Prostate gland (tissue), 2 donors: ENCODE measurements around the gene ARHGAP35. TPM values are rescaled to one million over a fixed set of nuclear protein-coding genes. Genes with fewer than 3 reads are reported as not detected.

Source experiments
- DNase-seq: peaks from one replicate; pipeline ENCODE4 v3.0.0-alpha.2; 2019; ENCODE audit warnings: low spot score
- H3K27ac ChIP-seq, 2 donors: fragments of 200-600 bp; sonication (generic); 2 replicates each; pipeline ENCODE4 v1.5.1; 2017 to 2019
- H3K27me3 ChIP-seq: fragments of 200-600 bp; sonication (generic); replicated peaks from 2 replicates; pipeline ENCODE4 v1.5.1; 2019; ENCODE audit not compliant: insufficient read depth
- H3K36me3 ChIP-seq, 2 donors: fragments of 200-600 bp; sonication (generic); 1 replicate in 1 of 2; 2 replicates in 1 of 2; pipeline versions ENCODE4 v1.5.1 to v1.8.1; 2017 to 2019
- H3K4me1 ChIP-seq: fragments of 200-600 bp; sonication (generic); replicated peaks from 2 replicates; pipeline ENCODE4 v1.5.1; 2019
- H3K4me3 ChIP-seq, 2 donors: fragments of 200-600 bp; sonication (generic); 2 replicates each; pipeline ENCODE4 v1.5.1; 2017 to 2019
- H3K9me3 ChIP-seq: fragments of 200-600 bp; sonication (generic); 2 replicates; pipeline ENCODE4 v1.5.1; 2017
- POLR2A ChIP-seq: fragments of 450-650 bp; IDR thresholded peaks from one replicate; pipeline ENCODE4 v1.6.1; 2016; ENCODE audit warnings: antibody characterized with exemption, mild to moderate bottlenecking
- POLR2AphosphoS5 ChIP-seq: sonication (generic); formaldehyde crosslinking; IDR thresholded peaks from one replicate; pipeline ENCODE4 v1.6.1; 2017; ENCODE audit warnings: antibody characterized with exemption
- WGBS: methylation state at CpG from one replicate; pipeline ENCODE4 v1.1.5; 2018; 5-methylcytosine and 5-hydroxymethylcytosine counted together
- intact Hi-C: fragments of 100-400 bp; cut with DNase I; formaldehyde crosslinking; loops from one replicate; pipeline ENCODE4 v1.14.2; 2022
- total RNA-seq, 2 donors: library from RNA; depleted of rRNA; stranded (reverse); fragments of >200 nt; gene quantifications; one replicate each; pipeline ENCODE4 v1.1.0, GENCODE V29; 2016
- TF ChIP-seq, protein P1 (sequence below), 4 experiments: fragments of 200-600 bp in 2 of 4; fragments of 450-650 bp in 2 of 4; sonication (generic) in 2 of 4; IDR thresholded peaks; 1 replicate in 3 of 4; 2 replicates in 1 of 4; pipeline ENCODE4 v1.5.1; 2016 to 2019; ENCODE audit warnings: antibody characterized with exemption in 4 of 4, mild to moderate bottlenecking in 2 of 4, moderate library complexity in 2 of 4

Gene ARHGAP35
- total RNA-seq, 2 donors from 2014 or later: 56.3 to 75.0 TPM

DNA sequence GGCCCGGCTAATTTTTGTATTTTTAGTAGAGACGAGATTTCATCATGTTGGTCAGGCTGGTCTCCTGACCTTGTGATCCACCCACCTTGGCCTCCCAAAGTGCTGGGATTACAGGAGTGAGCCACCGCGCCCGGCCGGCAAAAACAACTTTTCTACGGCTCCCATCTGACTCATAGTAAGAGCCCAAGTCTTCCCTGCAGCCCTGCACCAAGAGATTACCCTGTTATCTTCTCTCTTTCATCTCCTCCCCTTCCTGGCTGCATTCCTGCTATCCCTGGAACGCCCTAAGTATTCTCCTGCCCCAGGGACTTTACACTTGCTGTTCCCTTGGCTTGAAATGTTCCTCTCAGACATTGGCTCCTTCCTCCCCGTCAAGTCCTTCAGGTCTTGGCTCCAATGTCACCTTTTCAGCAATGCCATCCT lies 16.7 kb upstream of the ARHGAP35 start:
- 82% methylated on average over 9 of the region's 9 CpGs for WGBS
- no peak overlapping the region for H3K4me3 ChIP-seq
- H3K27me3 ChIP-seq: no peaks in the 10 kb centered on the region
- no peaks in the 10 kb centered on the region for H3K9me3 ChIP-seq
- TF ChIP-seq POLR2AphosphoS5 (no peak), POLR2A (no peak)
- TF ChIP-seq, protein P1, sequence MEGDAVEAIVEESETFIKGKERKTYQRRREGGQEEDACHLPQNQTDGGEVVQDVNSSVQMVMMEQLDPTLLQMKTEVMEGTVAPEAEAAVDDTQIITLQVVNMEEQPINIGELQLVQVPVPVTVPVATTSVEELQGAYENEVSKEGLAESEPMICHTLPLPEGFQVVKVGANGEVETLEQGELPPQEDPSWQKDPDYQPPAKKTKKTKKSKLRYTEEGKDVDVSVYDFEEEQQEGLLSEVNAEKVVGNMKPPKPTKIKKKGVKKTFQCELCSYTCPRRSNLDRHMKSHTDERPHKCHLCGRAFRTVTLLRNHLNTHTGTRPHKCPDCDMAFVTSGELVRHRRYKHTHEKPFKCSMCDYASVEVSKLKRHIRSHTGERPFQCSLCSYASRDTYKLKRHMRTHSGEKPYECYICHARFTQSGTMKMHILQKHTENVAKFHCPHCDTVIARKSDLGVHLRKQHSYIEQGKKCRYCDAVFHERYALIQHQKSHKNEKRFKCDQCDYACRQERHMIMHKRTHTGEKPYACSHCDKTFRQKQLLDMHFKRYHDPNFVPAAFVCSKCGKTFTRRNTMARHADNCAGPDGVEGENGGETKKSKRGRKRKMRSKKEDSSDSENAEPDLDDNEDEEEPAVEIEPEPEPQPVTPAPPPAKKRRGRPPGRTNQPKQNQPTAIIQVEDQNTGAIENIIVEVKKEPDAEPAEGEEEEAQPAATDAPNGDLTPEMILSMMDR (IDR thresholded peaks at IDR 0.05): no peak
- intact Hi-C loops: no loop called here
- H3K27ac ChIP-seq: no peak overlapping the region
- DNase-seq: no peak
- H3K36me3 ChIP-seq: no peaks in the 10 kb centered on the region
- H3K4me1 ChIP-seq: peaks cover 10% of the 10 kb centered on the region

GRCh38 chr19:46845959-46846459 lies 14.8 kb upstream of the ARHGAP35 start:
- Histone ChIP-seq H3K36me3 (no peaks in the 10 kb centered on the region), H3K27ac (no peak overlapping the region), H3K9me3 (no peaks in the 10 kb centered on the region), H3K27me3 (no peaks in the 10 kb centered on the region), H3K4me3 (no peak overlapping the region), H3K4me1 (peaks cover 5% of the 10 kb centered on the region)
- intact Hi-C loops: no loop called here
- no peak for DNase-seq
- 84% methylated on average over 19 of the region's 19 CpGs for WGBS
- no peak for TF ChIP-seq POLR2A
- no peak for TF ChIP-seq POLR2AphosphoS5
- TF ChIP-seq, protein P1 (IDR thresholded peaks at IDR 0.05): no peak

DNA sequence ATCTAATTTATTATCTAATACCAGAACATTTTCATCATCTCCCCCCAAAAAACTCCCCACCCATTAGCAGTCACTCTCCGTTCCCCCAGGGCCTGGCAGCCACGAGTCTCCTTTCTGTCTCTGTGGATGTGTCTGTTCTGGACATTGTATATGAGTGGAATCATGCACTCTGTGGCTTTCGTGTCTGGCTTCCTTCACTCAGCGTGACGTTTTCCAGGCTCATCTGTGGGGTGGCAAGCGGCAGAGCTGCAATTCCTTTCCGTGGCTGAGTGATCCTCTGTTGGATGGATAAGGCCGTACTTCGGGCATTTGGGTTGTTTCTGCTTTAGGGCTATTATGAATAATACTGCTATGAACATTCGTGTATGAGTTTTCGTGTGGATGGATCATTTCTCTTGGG lies 13.3 kb upstream of the ARHGAP35 start:
- Histone ChIP-seq H3K9me3 (no peaks in the 10 kb centered on the region), H3K4me3 (no peak overlapping the region), H3K36me3 (no peaks in the 10 kb centered on the region), H3K4me1 (peaks cover 5% of the 10 kb centered on the region), H3K27me3 (no peaks in the 10 kb centered on the region), H3K27ac (no peak overlapping the region)
- intact Hi-C loops: no loop called here
- 96% methylated on average over 11 of the region's 11 CpGs for WGBS
- DNase-seq: no peak
- TF ChIP-seq, protein P1 (IDR thresholded peaks at IDR 0.05): no peak
- TF ChIP-seq POLR2AphosphoS5: no peak
- TF ChIP-seq POLR2A: no peak

- peak overlapping the region in 1 of 2 donors; percentile 82 for H3K27ac ChIP-seq
- 95% methylated on average over 2 of the region's 2 CpGs for WGBS
- DNase-seq: no peak
- intact Hi-C loops: no loop called here
- peaks cover 5% of the 10 kb centered on the region for H3K4me1 ChIP-seq
- H3K4me3 ChIP-seq: no peak overlapping the region
- no peaks in the 10 kb centered on the region for H3K27me3 ChIP-seq
- H3K36me3 ChIP-seq: no peaks in the 10 kb centered on the region
- TF ChIP-seq, protein P1 (IDR thresholded peaks at IDR 0.05): no peak
- no peak for TF ChIP-seq POLR2A
- no peak for TF ChIP-seq POLR2AphosphoS5
- no peaks in the 10 kb centered on the region for H3K9me3 ChIP-seq
Measured at GRCh38 chr19:46848389-46848788, 12.4 kb upstream of the ARHGAP35 start.

- DNase-seq: no peak
- TF ChIP-seq, protein P1 (IDR thresholded peaks at IDR 0.05): no peak
- TF ChIP-seq POLR2A (no peak), POLR2AphosphoS5 (no peak)
- H3K27me3 ChIP-seq: no peaks in the 10 kb centered on the region
- intact Hi-C loops: no loop called here
- H3K9me3 ChIP-seq: no peaks in the 10 kb centered on the region
- peak overlapping the region; percentile 82 to 83 for H3K27ac ChIP-seq
- H3K4me3 ChIP-seq: peak overlapping the region; percentile 74 to 76
- no peaks in the 10 kb centered on the region for H3K36me3 ChIP-seq
- WGBS: 48% methylated on average over 5 of the region's 5 CpGs
- peaks cover 5% of the 10 kb centered on the region for H3K4me1 ChIP-seq
Measured at GRCh38 chr19:46849610-46850009, 11.2 kb upstream of the ARHGAP35 start.
